HFF-Myc (cell line): ENCODE results near the gene DLG2.

ENCODE experiments used
- DNase-seq: peaks from one replicate; pipeline ENCODE4 v3.0.0-alpha.2; 2011; ENCODE audit warnings: low read depth; ENCODE audit errors: extremely low read depth
- H3K4me3 ChIP-seq: replicated peaks from 2 replicates; pipeline ENCODE4 v1.5.1; 2011; ENCODE audit warnings: low read depth, mild to moderate bottlenecking, control low read depth, low read length
- CTCF ChIP-seq: IDR thresholded peaks from 2 replicates; pipeline ENCODE4 v1.5.1; 2012; ENCODE audit warnings: mild to moderate bottlenecking, low read depth, low read length, control low read depth; ENCODE audit errors: missing control alignments

The DLG2 gene

GRCh38 chr11:84655712-84656111, 971.4 kb downstream of the DLG2 start:
- no peak for TF ChIP-seq CTCF
- no peak for DNase-seq
- no peak overlapping the region for H3K4me3 ChIP-seq

GRCh38 chr11:84648471-84648870, 978.7 kb downstream of the DLG2 start:
- TF ChIP-seq CTCF = no peak
- DNase-seq = no peak
- no peak overlapping the region for H3K4me3 ChIP-seq

GRCh38 chr11:84645988-84646694, 981.0 kb downstream of the DLG2 start:
- no peak for TF ChIP-seq CTCF
- no peak for DNase-seq

GRCh38 chr11:84642500-84642899, 984.6 kb downstream of the DLG2 start:
- DNase-seq = no peak
- H3K4me3 ChIP-seq = no peak overlapping the region
- TF ChIP-seq CTCF = no peak

More at GRCh38 chr11:84645988-84646694, 981.0 kb downstream of the DLG2 start:
- no peak overlapping the region for H3K4me3 ChIP-seq

GRCh38 chr11:84634309-84634708, 992.8 kb downstream of the DLG2 start:
- no peak for DNase-seq
- no peak for TF ChIP-seq CTCF
- no peak overlapping the region for H3K4me3 ChIP-seq

GRCh38 chr11:84628871-84629620, 998.1 kb downstream of the DLG2 start:
- H3K4me3 ChIP-seq = no peak overlapping the region
- DNase-seq = no peak
- no peak for TF ChIP-seq CTCF
